ENCODE data around the gene DGKZ. TPM values are rescaled to one million over a fixed set of nuclear protein-coding genes. Genes with fewer than 3 reads are reported as not detected.
"Not testable (repeated sequence)": the region's sequence is repeated elsewhere in the genome, so short reads cannot be mapped to it uniquely, and the experiment has no call there.

The DGKZ gene, protein sequence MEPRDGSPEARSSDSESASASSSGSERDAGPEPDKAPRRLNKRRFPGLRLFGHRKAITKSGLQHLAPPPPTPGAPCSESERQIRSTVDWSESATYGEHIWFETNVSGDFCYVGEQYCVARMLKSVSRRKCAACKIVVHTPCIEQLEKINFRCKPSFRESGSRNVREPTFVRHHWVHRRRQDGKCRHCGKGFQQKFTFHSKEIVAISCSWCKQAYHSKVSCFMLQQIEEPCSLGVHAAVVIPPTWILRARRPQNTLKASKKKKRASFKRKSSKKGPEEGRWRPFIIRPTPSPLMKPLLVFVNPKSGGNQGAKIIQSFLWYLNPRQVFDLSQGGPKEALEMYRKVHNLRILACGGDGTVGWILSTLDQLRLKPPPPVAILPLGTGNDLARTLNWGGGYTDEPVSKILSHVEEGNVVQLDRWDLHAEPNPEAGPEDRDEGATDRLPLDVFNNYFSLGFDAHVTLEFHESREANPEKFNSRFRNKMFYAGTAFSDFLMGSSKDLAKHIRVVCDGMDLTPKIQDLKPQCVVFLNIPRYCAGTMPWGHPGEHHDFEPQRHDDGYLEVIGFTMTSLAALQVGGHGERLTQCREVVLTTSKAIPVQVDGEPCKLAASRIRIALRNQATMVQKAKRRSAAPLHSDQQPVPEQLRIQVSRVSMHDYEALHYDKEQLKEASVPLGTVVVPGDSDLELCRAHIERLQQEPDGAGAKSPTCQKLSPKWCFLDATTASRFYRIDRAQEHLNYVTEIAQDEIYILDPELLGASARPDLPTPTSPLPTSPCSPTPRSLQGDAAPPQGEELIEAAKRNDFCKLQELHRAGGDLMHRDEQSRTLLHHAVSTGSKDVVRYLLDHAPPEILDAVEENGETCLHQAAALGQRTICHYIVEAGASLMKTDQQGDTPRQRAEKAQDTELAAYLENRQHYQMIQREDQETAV
- 118 TPM for polyA plus RNA-seq (2013)

DNA sequence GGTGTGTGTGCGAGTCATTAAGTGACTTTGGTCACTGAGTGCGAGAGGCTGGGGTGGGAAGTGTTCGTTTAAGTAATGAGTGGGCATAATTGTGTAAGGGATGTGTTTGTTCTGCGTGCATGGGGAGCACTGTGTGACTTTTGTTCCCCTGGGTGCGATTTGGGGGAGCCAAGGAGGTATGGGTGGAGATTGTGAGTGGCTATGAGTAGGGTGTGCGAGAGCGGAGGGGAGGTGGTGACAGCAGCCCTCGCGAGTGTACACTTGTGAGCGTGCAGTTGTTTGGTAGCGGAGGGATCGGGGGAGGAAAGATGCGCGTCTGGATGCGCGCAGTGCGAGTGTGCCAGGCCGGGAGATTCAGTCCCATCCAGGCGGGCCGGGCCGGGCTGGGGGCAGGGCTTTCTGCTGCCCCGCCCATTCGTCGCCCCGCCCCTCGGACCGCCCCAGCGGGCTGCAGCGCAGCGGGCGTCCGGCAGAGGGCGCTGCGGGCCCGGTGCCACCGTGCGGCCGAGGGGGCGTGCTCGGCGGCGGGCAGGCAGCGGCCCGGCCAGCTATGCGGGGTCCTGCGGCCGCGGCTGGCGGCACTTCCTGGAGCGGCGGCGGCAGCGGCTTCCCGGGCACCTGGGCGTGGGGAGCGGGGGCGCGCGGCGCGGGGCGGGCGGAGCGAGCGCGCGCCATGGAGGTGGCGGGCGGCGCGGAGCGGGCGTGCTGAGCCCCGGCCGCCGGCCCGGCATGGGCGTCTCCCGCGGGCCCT lies at the start of gene DGKZ:
TSS of gene DGKZ (plus strand) at position 578 of the 751 bp plus-strand sequence. CDS start 197 bp downstream, outside the sequence.
- WGBS (ENCODE audit: insufficient coverage): 3% methylated on average over 65 of the region's 80 CpGs
- Histone ChIP-seq H3K4me3 (ENCODE audit: control insufficient read depth in 1 of 7, extremely low read depth in 1 of 7, insufficient read depth in 4 of 7, low read depth in 2 of 7, low read length in 6 of 7) (peak within 1 kb of the TSS; percentile 67 to 97 (median 84)), H3K36me3 (ENCODE audit: control insufficient read depth in 4 of 4, insufficient read depth in 4 of 4, low read length in 3 of 4) (peaks cover 0 to 21% (median 6%) of the 10 kb centered on the region in 4 experiments), H3K4me1 (ENCODE audit: control extremely low read depth in 1 of 4, control insufficient read depth in 4 of 4, insufficient read depth in 4 of 4, low read length in 3 of 4) (peaks cover 20 to 88% (median 84%) of the 10 kb centered on the region in 4 experiments), H3K9me3 (ENCODE audit: control extremely low read depth in 1 of 5, control insufficient read depth in 4 of 5, insufficient read depth in 2 of 5, low read depth in 1 of 5, low read length in 4 of 5) (no peaks in the 10 kb centered on the region), H3K27me3 (replicated peaks in 2 of 5; ENCODE audit: control insufficient read depth in 4 of 5, insufficient read depth in 5 of 5, low read length in 4 of 5) (no peaks in the 10 kb centered on the region), H3K27ac (ENCODE audit: insufficient read depth in 1 of 2, low read depth in 1 of 2, low read length in 2 of 2, poor library complexity in 1 of 2, severe bottlenecking in 2 of 2) (peak within 1 kb of the TSS; percentile 54 to 79)
- peak; percentile 83 to 91 (median 91) for DNase-seq
- ChIA-PET POLR2A (interaction anchor here (0.6 to 1.8 kb wide), 3 partner anchors 14 to 107 kb away, joined by 3 to 7 read pairs (median 7); no protein-coding TSS in a partner anchor), CTCF (interaction anchor here (1.0 to 42.2 kb wide), 5 partner anchors 1 to 108 kb away, joined by 4 to 1037 read pairs (median 94); partner anchors contain the start of genes DGKZ and MDK)

DNA sequence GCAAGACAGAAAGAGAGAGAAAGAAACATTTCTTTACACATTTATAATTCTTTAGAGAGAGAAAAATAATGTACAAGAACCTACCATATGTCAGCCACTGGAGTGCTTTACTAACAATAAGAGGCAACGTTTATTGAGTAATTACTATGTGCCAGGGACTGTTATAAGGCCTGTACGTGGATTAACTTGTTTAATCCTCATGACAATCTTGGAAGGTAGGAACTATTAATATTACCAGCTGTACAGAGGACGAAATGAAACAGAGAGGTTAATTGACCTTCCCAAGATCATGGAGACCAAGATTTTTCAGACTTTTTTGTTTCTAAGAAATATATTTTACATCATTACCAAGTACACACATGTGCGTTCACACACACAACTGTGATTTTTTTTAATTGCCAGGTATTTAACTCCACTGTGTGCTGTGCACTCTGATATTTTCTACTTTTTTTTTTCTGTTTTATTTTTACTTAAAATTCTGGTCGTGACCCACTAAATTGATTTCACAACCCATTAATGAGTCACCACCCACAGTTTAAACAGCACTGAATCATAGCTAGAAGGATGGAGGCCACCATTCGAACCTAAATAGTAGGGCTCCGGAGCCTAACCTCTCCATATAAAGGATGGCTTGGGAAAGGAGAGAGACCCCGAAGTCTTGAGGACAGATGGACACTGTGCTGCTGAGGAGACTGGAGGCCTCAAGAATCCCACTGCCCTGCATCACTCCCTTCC lies 48.4 kb upstream of the DGKZ start:
- Histone ChIP-seq H3K27me3 (replicated peaks in 2 of 5; ENCODE audit: control insufficient read depth in 4 of 5, insufficient read depth in 5 of 5, low read length in 4 of 5) (peaks cover 0 to 21% (median 9%) of the 10 kb centered on the region in 5 experiments), H3K4me1 (ENCODE audit: control extremely low read depth in 1 of 4, control insufficient read depth in 4 of 4, insufficient read depth in 4 of 4, low read length in 3 of 4) (peaks cover 1 to 21% (median 16%) of the 10 kb centered on the region in 4 experiments), H3K4me3 (ENCODE audit: control insufficient read depth in 1 of 7, extremely low read depth in 1 of 7, insufficient read depth in 4 of 7, low read depth in 2 of 7, low read length in 6 of 7) (no peak overlapping the region), H3K36me3 (ENCODE audit: control insufficient read depth in 4 of 4, insufficient read depth in 4 of 4, low read length in 3 of 4) (no peaks in the 10 kb centered on the region), H3K9me3 (ENCODE audit: control extremely low read depth in 1 of 5, control insufficient read depth in 4 of 5, insufficient read depth in 2 of 5, low read depth in 1 of 5, low read length in 4 of 5) (no peaks in the 10 kb centered on the region), H3K27ac (ENCODE audit: insufficient read depth in 1 of 2, low read depth in 1 of 2, low read length in 2 of 2, poor library complexity in 1 of 2, severe bottlenecking in 2 of 2) (no peak overlapping the region)
- ChIA-PET POLR2A (no interaction called here), CTCF (interaction anchor here (1.7 to 6.8 kb wide), 3 partner anchors 10 to 59 kb away, joined by 5 to 50 read pairs (median 47); no protein-coding TSS in a partner anchor)
- DNase-seq: no peak
- 97% methylated on average over 3 of the region's 8 CpGs for WGBS (ENCODE audit: insufficient coverage)

DNA sequence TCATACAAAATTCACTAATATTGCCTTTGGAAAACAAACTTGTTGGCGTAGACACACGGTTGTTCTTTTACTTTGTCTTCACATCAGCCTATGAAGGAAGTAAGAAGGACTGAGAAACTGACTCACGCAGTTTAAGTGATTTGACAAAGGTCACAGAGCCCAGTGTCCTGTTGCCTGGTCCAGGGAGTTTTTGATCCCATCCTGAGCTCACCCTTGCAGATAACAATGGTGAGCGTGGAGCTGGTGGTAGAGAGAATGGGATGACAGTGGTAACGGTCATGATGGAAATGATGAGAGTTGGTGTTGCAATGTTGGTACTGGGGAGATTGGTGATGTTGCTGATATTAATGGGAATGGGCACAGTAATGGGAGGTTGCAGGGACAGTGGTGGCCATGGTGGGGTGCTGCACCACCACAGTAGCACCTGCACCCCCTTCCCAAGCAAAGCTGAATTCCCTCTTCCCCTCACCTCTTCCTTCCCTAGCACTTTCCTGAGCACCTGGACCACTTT lies 47.8 kb upstream of the DGKZ start:
- no peak overlapping the region for H3K4me3 ChIP-seq (ENCODE audit: control insufficient read depth in 1 of 7, extremely low read depth in 1 of 7, insufficient read depth in 4 of 7, low read depth in 2 of 7, low read length in 6 of 7)
- POLR2A ChIA-PET: no interaction called here
- CTCF ChIA-PET: interaction anchor here (1.1 to 6.8 kb wide), 5 partner anchors 9 to 66 kb away, joined by 3 to 50 read pairs (median 4); no protein-coding TSS in a partner anchor
- peaks cover 1 to 21% (median 16%) of the 10 kb centered on the region in 4 experiments for H3K4me1 ChIP-seq (ENCODE audit: control extremely low read depth in 1 of 4, control insufficient read depth in 4 of 4, insufficient read depth in 4 of 4, low read length in 3 of 4)
- no peak for DNase-seq
- no peaks in the 10 kb centered on the region for H3K36me3 ChIP-seq (ENCODE audit: control insufficient read depth in 4 of 4, insufficient read depth in 4 of 4, low read length in 3 of 4)
- H3K9me3 ChIP-seq (ENCODE audit: control extremely low read depth in 1 of 5, control insufficient read depth in 4 of 5, insufficient read depth in 2 of 5, low read depth in 1 of 5, low read length in 4 of 5): no peaks in the 10 kb centered on the region
- 100% methylated on average over 5 of the region's 5 CpGs for WGBS (ENCODE audit: insufficient coverage)
- H3K27me3 ChIP-seq (replicated peaks in 2 of 5; ENCODE audit: control insufficient read depth in 4 of 5, insufficient read depth in 5 of 5, low read length in 4 of 5): peaks cover 0 to 21% (median 9%) of the 10 kb centered on the region in 5 experiments
- H3K27ac ChIP-seq (ENCODE audit: insufficient read depth in 1 of 2, low read depth in 1 of 2, low read length in 2 of 2, poor library complexity in 1 of 2, severe bottlenecking in 2 of 2): no peak overlapping the region

DNA sequence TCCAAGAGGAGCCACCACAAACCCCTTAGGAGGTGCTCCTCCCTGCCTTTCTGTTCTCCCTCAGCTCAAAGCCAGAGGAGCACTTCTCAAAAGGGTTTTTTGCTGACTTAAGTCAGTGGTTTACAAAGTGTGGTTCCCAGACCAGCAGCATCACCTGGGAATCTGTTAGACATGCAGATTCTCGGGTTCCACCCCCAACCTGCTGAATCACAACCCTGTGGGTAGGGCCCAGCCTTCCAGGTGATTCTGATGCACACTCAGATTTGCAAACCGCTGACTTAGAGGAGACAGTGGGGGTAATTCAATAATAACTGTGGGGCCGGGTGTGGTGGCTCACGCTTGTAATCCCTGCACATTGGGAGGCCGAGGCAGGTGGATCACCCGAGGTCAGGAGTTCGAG lies 47.0 kb upstream of the DGKZ start:
- Histone ChIP-seq H3K4me1 (ENCODE audit: control extremely low read depth in 1 of 4, control insufficient read depth in 4 of 4, insufficient read depth in 4 of 4, low read length in 3 of 4) (peaks cover 1 to 17% (median 13%) of the 10 kb centered on the region in 4 experiments), H3K4me3 (ENCODE audit: control insufficient read depth in 1 of 7, extremely low read depth in 1 of 7, insufficient read depth in 4 of 7, low read depth in 2 of 7, low read length in 6 of 7) (no peak overlapping the region), H3K27me3 (replicated peaks in 2 of 5; ENCODE audit: control insufficient read depth in 4 of 5, insufficient read depth in 5 of 5, low read length in 4 of 5) (peaks cover 0 to 21% (median 9%) of the 10 kb centered on the region in 5 experiments), H3K27ac (ENCODE audit: insufficient read depth in 1 of 2, low read depth in 1 of 2, low read length in 2 of 2, poor library complexity in 1 of 2, severe bottlenecking in 2 of 2) (no peak overlapping the region), H3K9me3 (ENCODE audit: control extremely low read depth in 1 of 5, control insufficient read depth in 4 of 5, insufficient read depth in 2 of 5, low read depth in 1 of 5, low read length in 4 of 5) (no peaks in the 10 kb centered on the region), H3K36me3 (ENCODE audit: control insufficient read depth in 4 of 4, insufficient read depth in 4 of 4, low read length in 3 of 4) (no peaks in the 10 kb centered on the region)
- 94% methylated on average over 7 of the region's 7 CpGs for WGBS (ENCODE audit: insufficient coverage)
- no peak for DNase-seq
- ChIA-PET POLR2A (no interaction called here), CTCF (interaction anchor here (1.1 to 6.8 kb wide), 5 partner anchors 9 to 65 kb away, joined by 3 to 50 read pairs (median 4); no protein-coding TSS in a partner anchor)

DNA sequence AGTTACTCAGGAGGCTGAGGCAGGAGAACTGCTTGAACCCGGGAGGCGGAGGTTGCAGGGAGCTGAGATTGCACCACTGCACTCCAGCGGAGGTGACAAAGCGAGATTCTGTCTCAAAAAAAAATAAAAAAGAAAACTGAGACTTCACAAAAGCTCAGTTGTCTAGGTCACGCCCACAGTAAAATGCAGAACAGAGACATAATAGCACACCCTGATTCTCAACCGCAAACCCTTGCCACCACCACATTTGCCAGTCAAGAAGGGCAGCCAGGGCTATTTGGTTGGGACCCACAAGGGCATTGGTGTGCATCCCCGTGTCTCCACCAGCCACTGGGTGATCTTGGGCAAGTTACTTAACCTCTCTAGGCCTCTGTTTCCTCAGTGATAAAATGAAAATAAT lies 44.4 kb upstream of the DGKZ start:
- ChIA-PET POLR2A (no interaction called here), CTCF (interaction anchor here (2.8 kb wide), 1 partner anchor 61 kb away, joined by 13 read pairs; no protein-coding TSS in a partner anchor)
- no peaks in the 10 kb centered on the region for H3K9me3 ChIP-seq (ENCODE audit: control extremely low read depth in 1 of 5, control insufficient read depth in 4 of 5, insufficient read depth in 2 of 5, low read depth in 1 of 5, low read length in 4 of 5)
- H3K4me3 ChIP-seq (ENCODE audit: control insufficient read depth in 1 of 7, extremely low read depth in 1 of 7, insufficient read depth in 4 of 7, low read depth in 2 of 7, low read length in 6 of 7): no peak overlapping the region
- no peak overlapping the region for H3K27ac ChIP-seq (ENCODE audit: insufficient read depth in 1 of 2, low read depth in 1 of 2, low read length in 2 of 2, poor library complexity in 1 of 2, severe bottlenecking in 2 of 2)
- peaks cover 0 to under 1% (median 0%) of the 10 kb centered on the region in 5 experiments for H3K27me3 ChIP-seq (replicated peaks in 2 of 5; ENCODE audit: control insufficient read depth in 4 of 5, insufficient read depth in 5 of 5, low read length in 4 of 5)
- WGBS (ENCODE audit: insufficient coverage): 92% methylated on average over 6 of the region's 7 CpGs
- no peaks in the 10 kb centered on the region for H3K36me3 ChIP-seq (ENCODE audit: control insufficient read depth in 4 of 4, insufficient read depth in 4 of 4, low read length in 3 of 4)
- H3K4me1 ChIP-seq (ENCODE audit: control extremely low read depth in 1 of 4, control insufficient read depth in 4 of 4, insufficient read depth in 4 of 4, low read length in 3 of 4): peaks cover 0 to 4% (median 0%) of the 10 kb centered on the region in 4 experiments
- no peak for DNase-seq

DNA sequence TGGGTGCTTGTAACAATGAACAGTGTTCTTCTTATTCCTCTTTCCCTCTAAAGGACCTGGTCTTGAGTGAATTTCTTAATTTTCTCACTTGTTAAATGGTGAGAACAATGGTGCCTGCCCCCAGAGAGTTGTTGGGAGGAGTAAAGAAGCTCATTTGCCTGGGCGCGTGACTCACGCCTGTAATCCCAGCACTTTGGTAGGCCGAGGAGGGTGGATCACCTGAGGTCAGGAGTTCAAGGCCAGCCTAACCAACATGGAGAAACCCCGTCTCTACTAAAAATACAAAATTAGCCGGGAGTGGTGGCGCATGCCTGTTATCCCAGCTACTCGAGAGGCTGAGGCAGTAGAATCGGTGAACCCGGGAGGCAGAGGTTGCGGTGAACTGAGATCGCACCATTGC lies 43.2 kb upstream of the DGKZ start:
- H3K4me3 ChIP-seq (ENCODE audit: control insufficient read depth in 1 of 7, extremely low read depth in 1 of 7, insufficient read depth in 4 of 7, low read depth in 2 of 7, low read length in 6 of 7); H3K9me3 ChIP-seq (ENCODE audit: control extremely low read depth in 1 of 5, control insufficient read depth in 4 of 5, insufficient read depth in 2 of 5, low read depth in 1 of 5, low read length in 4 of 5); DNase-seq; H3K27me3 ChIP-seq (replicated peaks in 2 of 5; ENCODE audit: control insufficient read depth in 4 of 5, insufficient read depth in 5 of 5, low read length in 4 of 5); H3K27ac ChIP-seq (ENCODE audit: insufficient read depth in 1 of 2, low read depth in 1 of 2, low read length in 2 of 2, poor library complexity in 1 of 2, severe bottlenecking in 2 of 2); POLR2A ChIA-PET; H3K36me3 ChIP-seq (ENCODE audit: control insufficient read depth in 4 of 4, insufficient read depth in 4 of 4, low read length in 3 of 4): not testable (repeated sequence)
- WGBS (ENCODE audit: insufficient coverage): 100% methylated on average over 12 of the region's 12 CpGs
- CTCF ChIA-PET: interaction anchor here (0.9 to 2.8 kb wide), 9 partner anchors 8 to 179 kb away, joined by 3 to 13 read pairs (median 3); partner anchors contain the start of gene CREB3L1
- peaks cover under 1 to 11% (median 7%) of the 10 kb centered on the region in 4 experiments for H3K4me1 ChIP-seq (ENCODE audit: control extremely low read depth in 1 of 4, control insufficient read depth in 4 of 4, insufficient read depth in 4 of 4, low read length in 3 of 4)
